Activated CD8-positive, alpha-beta memory T cell treated with anti-CD3 and anti-CD28 coated beads, Interleukin-2, amount 50 U/mL, for 1 hour (primary cell): ENCODE measurements around the gene KCNE3.

Experiments
- DNase-seq: peaks from one replicate; pipeline ENCODE4 v3.0.0-alpha.2; 2020; ENCODE audit errors: extremely low read depth

KCNE3 gene, protein sequence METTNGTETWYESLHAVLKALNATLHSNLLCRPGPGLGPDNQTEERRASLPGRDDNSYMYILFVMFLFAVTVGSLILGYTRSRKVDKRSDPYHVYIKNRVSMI

DNA sequence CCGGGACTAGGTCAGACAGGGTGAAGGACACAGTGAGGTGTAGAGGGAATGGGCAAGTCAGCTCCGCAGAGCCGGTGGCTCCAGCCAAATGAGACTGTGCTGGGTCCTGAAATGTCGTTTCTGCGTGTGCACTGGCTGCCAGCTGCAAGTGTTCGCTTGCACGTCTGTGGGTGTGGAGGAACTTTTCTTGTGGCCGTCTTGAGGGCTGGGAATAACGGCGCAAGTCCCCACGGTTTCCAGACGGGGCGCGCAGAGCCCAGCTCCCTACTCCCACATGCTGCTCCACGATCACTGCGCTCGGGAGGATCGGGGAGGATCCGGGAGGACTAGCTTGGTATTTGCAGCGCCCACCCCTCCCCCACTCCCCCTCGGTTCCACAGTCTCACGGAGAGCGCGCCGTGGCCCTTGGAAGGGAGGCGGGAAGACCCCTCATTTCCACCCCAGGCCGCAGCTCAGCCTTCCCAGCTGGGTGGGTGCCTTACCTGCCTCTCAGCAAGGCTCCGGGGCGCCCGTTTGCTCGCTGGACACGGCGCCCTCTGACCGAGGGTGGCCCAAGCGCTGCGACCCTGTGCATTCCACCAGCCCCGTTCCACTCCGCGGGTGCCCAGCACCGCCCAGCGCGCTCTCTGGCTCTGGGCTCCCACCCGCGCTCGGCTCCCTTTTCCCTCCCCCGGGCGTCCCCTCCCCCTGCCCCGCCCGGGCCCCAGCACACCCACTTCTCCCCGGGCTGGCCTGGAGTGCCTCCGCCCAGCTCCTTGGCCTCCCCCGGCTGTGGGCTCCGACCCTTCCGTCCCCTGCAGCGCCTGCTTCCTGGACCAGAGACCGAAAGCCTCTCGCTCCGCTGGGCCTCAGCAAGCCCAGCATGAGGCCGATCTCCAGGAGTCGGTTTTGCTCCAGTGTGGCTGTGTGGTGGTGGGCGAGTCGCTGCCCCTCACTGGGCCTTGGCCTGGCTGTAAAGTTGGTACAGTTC lies at the start of gene KCNE3:
KCNE3 (minus strand) TSS at position 634 of the 970 bp plus-strand sequence. CDS start 9,986 bp downstream, outside the sequence.
- no peak for DNase-seq

DNA sequence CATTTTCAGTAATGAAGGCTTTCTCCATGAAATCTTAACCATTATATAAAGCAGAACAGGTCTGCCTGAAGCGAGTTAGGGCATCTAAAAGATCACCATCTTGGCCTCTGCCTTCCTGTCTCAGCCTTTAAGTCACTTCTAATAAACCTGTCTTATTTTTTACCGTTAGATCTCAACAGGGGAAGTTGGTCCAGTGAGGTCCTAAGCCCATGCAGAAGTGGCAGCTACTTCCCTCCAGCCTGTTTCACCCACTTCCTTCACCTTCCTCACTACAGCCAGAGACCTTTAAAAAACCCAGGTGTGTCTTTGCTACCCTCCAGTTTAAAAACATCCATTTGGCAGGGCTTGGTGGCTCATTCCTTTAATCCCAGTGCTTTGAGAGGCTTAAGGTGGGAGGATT lies 40.2 kb upstream of the KCNE3 start:
- DNase-seq, result no peak

DNA sequence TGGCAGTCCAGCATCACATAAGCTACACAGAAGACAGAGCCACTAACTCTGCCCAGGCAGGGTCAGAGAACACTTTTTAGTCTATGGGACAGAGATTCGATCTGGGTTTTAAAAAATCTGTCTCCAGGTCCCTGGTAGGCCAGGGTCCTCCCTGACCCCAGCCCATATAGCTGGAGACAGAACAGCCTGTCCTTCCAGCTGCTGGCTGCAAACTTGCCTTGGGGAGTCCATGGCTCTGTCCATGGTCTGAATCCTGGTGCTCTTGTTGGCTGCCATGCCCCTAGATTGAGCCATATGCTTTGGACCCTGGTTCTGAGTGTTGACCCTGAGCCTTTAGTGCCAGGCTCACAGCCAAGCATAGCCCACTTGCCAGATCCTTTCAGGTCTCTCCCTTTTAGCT lies 39.5 kb upstream of the KCNE3 start:
- no peak for DNase-seq

DNA sequence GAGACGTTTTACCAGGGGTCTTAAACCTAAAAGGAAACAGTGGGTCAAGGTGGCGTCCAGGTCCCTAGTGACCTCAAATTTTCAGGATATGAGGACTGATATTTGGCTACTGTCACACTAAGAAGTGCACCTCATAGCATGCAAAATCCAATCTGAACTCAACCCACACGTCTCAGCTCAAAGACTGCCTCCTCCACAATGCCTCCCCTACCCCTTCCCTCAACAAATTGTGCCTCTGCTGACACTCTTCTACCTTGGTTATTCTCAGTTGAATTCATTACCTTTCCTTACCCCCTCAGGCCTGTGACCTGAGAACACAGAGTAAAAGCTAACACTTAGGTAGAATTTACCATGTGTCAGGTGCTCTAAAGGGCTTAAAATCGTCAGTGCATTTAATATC lies 38.6 kb upstream of the KCNE3 start:
- no peak for DNase-seq

DNA sequence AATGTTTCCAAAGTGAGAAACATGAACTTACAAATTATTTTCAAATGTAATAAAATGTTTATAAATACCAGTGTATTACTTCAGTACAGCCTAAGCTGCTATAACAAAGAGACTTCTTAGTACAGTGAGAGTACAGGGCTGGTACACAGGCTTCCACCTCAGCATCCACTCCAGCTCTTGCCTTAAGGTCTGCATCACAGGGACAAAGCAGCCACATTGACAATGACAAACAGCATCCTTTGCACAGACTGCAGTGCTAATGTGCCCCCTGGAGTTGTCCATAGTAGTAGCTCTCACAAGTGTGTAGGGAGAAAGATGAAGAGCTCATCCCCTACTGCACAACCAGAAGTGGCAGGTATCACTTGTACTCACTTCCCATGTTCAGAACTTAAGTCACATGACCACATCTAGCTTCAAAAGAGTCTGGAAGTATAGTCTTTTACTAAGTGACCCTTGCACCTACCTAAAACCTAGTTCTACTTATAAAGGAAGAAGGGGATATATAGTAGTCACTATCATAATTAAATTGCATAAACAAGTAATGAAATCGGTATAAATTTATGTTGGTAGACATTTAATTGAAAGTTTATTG lies 36.8 kb upstream of the KCNE3 start:
- no peak for DNase-seq

DNA sequence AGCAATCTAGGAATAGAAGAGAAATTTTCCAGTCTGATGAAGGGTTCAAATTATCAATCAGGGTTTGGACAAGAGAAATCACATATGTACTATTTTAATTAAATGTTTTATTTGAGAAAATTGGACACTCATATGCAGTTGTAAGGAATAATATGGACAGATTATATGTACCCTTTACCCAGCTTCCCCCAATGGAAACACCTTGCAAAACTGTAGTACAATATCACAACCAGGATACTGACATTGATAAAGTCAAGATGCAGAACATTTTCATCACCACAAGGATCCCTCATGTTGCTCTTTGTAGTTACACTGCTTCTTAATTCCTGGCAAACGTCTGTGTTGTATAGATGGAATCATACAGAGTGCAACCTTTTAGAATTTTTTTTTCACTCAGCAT lies 27.6 kb upstream of the KCNE3 start:
- DNase-seq, result no peak

DNA sequence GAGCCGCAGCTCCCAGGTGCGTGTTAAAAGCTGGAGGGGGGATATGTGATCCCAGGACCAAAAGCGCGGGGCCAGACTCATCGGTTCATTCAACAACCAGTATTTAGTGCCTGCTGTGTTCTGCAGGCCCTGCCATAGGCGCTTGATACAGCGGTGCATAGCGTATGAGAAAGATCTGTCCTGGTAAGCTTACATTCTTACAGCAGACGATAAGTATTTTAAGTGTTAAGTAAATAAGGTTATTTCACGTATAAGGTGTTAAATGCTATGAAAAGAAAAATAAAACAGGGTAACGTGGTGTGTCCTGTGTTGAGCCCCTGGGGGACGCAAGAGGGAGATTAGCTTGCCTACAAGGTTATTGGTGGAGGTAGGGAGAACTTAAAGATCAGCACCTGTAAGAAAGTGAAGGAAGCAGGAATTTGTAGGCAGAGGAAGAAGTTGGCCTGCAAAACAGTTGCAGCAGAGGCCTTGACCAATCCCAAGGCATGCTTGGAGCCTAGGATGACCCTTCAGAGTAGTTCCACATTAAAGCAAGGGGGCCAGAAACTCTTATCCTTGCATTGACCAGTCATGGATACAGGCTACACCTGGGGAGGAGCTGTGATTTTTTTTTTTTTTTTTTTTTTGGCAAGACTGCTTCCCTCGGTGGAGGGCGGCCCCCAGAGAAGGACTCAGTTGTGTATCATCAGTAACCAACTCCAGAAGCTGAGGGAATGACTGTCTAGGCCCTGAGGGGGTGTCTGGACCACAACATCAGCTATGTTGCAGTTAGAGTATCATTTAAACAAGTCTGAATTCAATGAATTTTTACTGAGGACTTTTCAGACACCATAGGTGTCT lies 26.7 kb upstream of the KCNE3 start:
- DNase-seq, result no peak

DNA sequence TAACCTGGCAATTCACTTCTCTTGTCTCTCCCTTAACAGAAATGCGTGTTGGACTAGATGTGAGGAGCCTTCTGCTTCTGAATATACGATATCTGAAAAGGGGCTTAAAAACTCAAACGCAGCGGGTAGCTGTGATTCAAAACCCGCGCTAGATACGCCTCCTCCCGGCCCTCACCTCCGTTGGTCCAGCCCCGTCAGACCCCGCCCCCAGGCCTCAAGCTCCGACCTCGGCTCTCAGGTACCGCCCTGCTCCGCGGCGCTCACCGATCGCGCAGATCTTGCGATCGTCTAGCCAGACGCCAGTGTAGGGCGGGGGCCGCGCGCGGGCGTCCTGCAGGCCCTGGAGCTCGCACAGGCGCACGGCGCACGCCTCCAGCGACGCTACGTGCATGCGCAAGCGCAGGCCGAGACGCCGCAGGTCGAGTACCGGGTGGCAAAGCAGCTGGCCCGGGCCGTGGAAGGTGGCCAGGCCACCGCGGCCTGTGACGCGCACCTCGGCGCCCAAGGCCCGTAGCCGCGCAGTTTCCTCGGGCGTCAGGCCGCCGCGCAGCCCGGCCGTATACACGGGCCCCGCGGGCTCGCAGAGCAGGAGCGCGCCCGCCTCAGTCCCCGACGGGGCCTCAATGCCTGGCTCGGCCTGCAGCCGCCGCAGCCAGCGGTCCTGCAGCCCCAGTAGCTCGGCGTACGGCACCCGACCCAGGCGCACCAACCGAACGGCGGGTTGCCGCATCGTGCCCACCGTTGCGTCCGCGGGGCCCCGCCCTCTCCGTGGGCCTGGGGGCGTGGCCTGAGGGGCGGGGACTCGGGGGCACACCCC lies 25.8 kb upstream of the KCNE3 start, which contains the start of gene LIPT2:
LIPT2 (minus strand) TSS at position 751 of the 817 bp plus-strand sequence; CDS start at position 730, 21 bp downstream.
- peak; percentile 87 for DNase-seq

DNA sequence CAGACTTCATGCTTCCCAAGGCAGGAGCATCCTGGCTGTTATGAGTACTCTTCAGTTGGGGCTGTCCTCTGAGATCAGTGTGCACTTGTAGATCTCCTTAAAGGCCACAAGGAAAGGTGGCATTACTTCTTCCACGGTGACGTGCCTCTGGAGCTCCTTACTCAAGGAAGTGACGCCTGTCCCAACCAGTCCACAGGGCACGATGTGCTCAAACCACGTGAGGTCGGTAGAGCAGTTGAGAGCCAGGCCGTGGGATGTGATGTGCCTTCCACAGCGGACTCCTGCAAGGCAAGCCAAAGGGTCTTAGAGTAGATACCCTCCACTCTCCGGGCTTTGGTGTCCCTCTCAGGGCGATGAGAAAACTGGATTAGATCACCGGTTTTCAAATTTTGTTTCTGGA lies 24.7 kb upstream of the KCNE3 start:
- DNase-seq, result no peak

DNA sequence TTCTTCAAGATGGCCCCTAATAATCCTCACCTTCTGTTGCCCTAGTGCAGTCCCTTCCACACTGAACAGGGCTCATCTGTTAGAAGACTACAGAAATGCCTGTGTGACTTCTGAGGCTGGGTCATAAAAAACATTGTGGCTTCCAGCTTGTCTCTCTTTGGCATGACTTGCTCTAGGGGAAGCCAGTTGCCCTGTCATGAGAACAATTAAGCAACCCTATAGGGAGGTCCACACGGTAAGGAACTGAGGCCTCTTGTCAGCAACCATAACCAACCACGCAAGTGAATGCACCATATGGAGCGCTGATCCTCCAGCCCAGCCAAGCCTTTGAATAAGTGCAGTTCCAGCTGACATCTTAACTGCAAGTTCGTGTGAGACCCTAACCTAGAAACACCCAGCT lies 23.6 kb upstream of the KCNE3 start:
- no peak for DNase-seq

DNA sequence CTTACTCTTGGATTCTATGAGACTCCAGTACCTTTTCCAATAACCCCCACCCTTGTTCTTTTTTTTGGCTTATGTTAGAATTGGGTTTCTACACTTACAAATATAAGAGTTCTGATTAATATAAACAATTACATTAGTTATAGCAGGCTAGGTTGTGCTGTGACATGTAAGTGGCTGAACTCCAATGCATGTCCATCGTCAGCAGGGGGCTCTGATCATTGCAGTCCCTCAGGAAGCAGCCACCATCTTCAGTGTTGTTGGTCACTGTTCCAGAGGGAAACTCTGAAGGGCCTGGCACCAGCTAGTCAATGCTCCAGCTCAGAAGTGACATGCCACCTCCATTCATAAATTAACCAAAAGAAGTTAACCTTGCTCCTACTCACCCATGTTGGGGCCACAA lies 20.5 kb upstream of the KCNE3 start:
- no peak for DNase-seq

DNA sequence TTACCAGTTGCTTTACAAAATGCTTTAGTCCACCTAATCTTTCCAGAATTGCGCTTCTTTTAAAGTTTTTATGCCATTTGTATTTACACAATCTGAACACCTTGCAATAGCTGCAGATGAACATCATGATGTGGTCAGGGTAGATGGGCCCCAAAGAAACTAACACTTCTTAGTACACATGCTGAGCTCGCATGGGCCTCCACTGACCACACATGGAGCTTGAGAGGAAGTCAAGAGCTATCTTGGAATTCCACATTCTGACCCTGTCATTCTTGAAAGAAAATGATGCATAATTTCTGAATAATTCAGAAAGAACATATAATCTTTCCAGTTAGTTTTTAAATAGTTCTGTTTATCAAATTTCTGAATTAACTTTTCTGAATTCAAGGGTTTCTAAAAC lies 18.5 kb upstream of the KCNE3 start:
- no peak for DNase-seq

DNA sequence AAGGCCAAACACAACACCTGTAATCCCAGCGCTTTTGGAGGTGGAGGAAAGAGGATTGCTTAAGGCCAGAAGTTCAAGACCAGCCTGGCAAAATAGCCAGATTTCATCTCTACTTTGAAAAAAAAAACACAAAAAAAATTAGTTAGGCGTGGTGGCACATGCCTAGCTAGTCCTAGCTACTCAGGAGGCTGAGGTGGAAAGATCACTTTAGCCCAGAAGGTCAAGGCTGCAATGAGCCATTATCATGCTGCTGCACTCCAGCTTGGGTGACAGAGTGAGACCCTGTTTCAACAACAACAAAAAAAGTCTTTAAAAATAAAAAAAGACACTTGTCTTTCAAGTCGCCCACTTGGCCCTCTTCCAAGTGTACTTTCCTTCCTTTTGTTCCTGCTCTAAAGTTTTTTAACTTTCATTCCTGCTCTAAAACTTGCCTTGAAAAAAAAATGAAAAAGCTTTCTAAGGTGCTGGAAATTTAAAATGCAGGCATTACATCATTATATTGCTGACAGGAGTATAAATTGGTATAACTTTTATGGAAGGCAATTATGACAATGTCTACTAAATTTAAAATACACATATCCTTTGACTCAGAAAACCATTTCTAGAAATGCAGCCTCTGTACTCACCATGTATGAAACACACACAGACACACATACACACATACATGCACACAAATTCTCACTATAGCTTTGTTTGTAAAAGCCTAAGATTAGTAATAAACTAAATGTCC lies 13.5 kb upstream of the KCNE3 start:
- no peak for DNase-seq

DNA sequence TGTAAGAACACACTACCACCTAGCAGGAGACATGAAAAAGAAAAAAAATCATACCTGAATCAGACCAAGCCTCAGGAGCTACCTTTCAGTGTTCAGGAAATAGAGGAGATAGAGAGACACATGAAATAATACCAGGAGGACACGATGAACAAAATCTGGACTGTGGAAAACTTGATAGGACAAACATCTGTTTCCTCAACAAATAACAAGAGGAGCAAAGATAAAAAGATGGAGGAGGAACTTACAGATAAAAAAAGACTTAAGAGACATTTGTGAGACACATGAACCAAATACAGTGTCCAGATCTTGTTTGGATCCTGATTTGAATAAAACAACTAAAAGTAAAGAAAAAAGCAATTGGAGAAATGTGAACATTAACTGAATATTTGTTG lies 12.4 kb upstream of the KCNE3 start:
- DNase-seq, result no peak

DNA sequence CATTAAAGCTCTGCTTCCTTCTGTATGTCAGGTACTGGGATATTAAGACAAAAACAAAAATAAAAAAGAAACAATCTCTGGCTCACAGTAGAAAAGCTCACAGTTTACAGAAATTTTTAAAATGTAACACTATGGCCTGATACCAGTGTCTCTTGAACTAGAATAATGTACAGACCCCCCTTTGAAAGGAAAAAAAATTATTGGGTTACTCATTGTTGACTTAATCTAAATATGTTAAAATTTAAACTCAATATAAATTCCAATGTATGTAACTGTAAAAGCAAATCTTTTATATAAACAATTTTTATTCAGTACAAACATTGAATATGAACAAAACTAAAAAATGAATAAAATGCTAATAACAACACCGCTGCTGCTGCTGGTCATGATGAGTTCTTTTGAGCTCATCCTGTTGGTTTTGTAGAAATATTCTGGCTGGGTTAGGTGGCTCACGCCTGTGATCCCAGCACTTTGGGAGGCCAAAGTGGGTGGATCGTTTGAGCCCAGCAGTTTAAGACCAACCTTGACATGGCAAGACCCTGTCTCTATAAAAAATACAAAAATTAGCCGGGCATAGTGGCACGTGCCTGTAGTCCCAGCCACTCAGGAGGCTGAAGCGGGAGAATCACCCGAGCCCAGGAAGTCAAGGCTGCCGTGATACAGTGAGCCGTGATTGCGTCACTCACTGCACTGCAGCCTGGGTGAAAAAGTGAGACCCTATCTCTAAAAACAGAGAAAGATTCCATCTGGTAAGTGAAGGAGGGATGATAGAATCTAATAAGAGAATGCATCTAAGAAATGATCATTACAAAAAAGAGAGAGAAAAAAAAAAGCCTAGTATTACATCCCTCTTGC lies 11.8 kb upstream of the KCNE3 start:
- DNase-seq, result no peak

DNA sequence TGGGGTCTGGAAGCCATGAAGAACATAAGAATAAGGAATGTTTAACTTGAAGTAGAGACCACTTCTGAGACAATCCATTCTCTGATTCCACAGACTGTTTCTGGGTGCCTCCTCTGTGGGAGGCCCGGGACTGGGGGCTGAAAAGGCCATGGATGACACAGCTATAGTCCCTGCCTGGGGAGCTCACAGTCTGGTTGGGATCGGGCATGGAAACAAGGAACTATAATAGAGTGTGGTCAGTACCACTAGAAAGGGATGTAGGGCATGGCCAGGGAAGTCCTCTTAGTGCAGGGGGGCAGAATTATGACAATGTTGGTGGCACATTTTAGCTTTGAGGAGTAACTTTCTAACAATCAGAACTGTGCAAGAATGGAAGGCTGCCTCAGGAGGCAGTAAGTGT lies 9.2 kb upstream of the KCNE3 start:
- DNase-seq, result no peak

DNA sequence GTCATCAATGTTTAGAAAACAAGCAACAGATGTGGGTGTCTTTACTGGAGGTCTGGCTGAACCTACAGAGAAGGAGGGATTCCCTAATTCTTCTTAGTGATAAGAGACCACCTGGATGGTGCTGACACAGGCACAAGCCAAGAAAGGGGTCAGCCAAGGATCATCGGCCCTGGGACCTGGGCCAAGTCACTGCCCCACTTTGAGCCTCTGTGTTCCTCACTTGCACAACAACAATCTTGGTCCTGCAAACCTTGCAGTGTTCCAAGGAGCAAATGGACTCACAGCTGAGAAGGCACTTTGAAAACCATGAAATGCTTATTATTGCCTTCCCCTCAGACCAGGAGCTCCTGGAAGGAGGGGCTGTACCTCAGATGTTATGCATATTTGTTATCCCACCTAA lies 7.0 kb upstream of the KCNE3 start:
- DNase-seq, result no peak

DNA sequence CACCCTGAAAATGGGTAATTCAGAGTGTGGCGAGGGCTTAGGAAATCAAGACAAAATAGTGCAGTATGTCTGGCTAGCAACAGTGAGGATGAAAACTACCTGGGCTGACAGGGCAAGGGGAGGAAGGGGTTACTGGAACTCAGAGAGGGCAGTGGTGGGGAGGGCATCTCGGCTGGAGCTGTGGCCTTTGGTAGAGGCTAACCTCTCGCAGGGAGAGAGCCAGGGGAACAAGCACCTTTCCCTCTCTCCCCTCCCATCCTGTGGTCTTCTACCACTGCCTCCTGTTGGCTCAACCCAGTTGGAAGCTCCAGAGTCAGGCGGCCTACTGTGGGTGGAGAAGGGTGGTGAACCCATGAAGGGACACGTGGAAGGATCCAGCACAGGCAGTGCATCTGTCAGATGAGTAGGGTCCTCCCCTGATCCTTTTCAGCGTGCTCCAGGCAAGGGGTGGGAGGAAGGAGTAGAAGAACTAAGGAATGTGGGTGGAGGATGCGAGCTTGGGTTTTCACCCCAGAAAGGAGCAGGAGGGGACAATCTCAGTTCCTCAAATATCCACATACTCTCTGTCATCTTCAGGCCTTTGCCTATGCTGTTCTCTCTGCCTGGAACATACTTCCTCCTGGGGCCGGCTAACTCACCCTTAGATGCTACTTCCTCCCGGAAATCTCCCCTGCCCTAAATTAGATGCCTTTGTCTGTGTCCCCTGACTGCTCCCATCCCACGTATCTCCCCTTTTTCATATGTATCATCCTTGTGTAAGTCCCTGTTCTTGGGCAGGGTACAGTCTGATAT lies 6.2 kb upstream of the KCNE3 start:
- no peak for DNase-seq
